SK-N-SH (cell line): ENCODE data around the gene TFEB. TPM values are rescaled to one million over a fixed set of nuclear protein-coding genes. Genes with fewer than 3 reads are reported as not detected.

Experiments
- CTCF ChIA-PET: fragments of 300-600, 350-600 bp; formaldehyde crosslinking; extraction: SDS; loops from one replicate; lab custom pipeline; 2021; lab: Yijun Ruan, JAX
- POLR2A ChIA-PET: fragments of 350-600 bp; sonication (Branson Sonifier 250); formaldehyde crosslinking; extraction: SDS; loops from one replicate; lab custom pipeline; 2020; ENCODE audit warnings: antibody characterized with exemption, inconsistent platforms; lab: Yijun Ruan, JAX
- DNase-seq: peaks from one replicate; pipeline ENCODE4 v3.0.0; 2012
- H2AFZ ChIP-seq: fragments of 200-600 bp; sonication (generic); 2 replicates; pipeline ENCODE4 v1.8.1; 2016; ENCODE audit warnings: antibody characterized with exemption, mild to moderate bottlenecking, low read depth
- H3F3A ChIP-seq: fragments of 200-600 bp; sonication (generic); replicated peaks from 2 replicates; pipeline ENCODE3; 2016; ENCODE audit warnings: antibody characterized with exemption, mild to moderate bottlenecking; ENCODE audit not compliant: insufficient read depth
- H3K27ac ChIP-seq, 2 experiments: fragments of 200-500 bp in 1 of 2; fragments of 200-600 bp in 1 of 2; sonication (Bioruptor generic) in 1 of 2; sonication (generic), shearing (Covaris generic) in 1 of 2; 2 replicates each; pipeline versions ENCODE4 v1.5.1 to v1.6.1; 2014 to 2016; ENCODE audit warnings: low read depth in 2 of 2, inconsistent platforms in 1 of 2, low read length in 1 of 2, mild to moderate bottlenecking in 1 of 2, mixed read lengths in 1 of 2
- H3K27me3 ChIP-seq: fragments of 200-600 bp; sonication (generic), shearing (Covaris generic); 2 replicates; pipeline ENCODE4 v1.6.1; 2016; ENCODE audit warnings: mixed run types; ENCODE audit not compliant: insufficient read depth
- H3K36me3 ChIP-seq, 2 experiments: fragments of 200-500 bp in 1 of 2; fragments of 200-600 bp in 1 of 2; sonication (Bioruptor generic) in 1 of 2; sonication (generic) in 1 of 2; replicated peaks in 1 of 2; 2 replicates each; pipeline versions ENCODE3 to v1.5.1; 2014 to 2016; ENCODE audit warnings: low read length in 1 of 2, mild to moderate bottlenecking in 1 of 2; ENCODE audit not compliant: insufficient read depth in 2 of 2, control insufficient read depth in 1 of 2
- H3K4me1 ChIP-seq, 2 experiments: fragments of 200-500 bp in 1 of 2; fragments of 200-600 bp in 1 of 2; sonication (Bioruptor generic) in 1 of 2; sonication (generic), shearing (Covaris generic) in 1 of 2; 2 replicates each; pipeline versions ENCODE4 v1.5.1 to v1.6.1; 2014 to 2016; ENCODE audit warnings: low read depth in 1 of 2, low read length in 1 of 2, mixed run types in 1 of 2; ENCODE audit not compliant: insufficient read depth in 2 of 2, control insufficient read depth in 1 of 2
- H3K4me2 ChIP-seq: fragments of 200-600 bp; sonication (generic), shearing (Covaris generic); 2 replicates; pipeline ENCODE4 v1.6.1; 2017; ENCODE audit warnings: mixed run types
- H3K4me3 ChIP-seq, 2 experiments: fragments of 200-500 bp in 1 of 2; fragments of 200-600 bp in 1 of 2; sonication (Bioruptor generic) in 1 of 2; sonication (generic), shearing (Covaris generic) in 1 of 2; 2 replicates each; pipeline versions ENCODE4 v1.5.1 to v1.8.1; 2014 to 2016; ENCODE audit warnings: low read depth in 2 of 2, inconsistent platforms in 1 of 2, low read length in 1 of 2, mild to moderate bottlenecking in 1 of 2, mixed read lengths in 1 of 2, moderate library complexity in 1 of 2
- H3K79me2 ChIP-seq: fragments of 200-600 bp; sonication (generic); 2 replicates; pipeline ENCODE4 v1.8.1; 2017; ENCODE audit warnings: mild to moderate bottlenecking; ENCODE audit not compliant: insufficient read depth
- H3K9ac ChIP-seq: fragments of 200-600 bp; sonication (generic); 2 replicates; pipeline ENCODE4 v1.6.1; 2017; ENCODE audit warnings: mixed run types
- H3K9me2 ChIP-seq: fragments of 200-600 bp; sonication (generic); 2 replicates; pipeline ENCODE4 v1.6.1; 2017; ENCODE audit warnings: mixed run types
- H3K9me3 ChIP-seq: fragments of 200-600 bp; sonication (generic); 2 replicates; pipeline ENCODE4 v1.6.1; 2017; ENCODE audit warnings: mixed run types, mild to moderate bottlenecking, moderate library complexity
- H4K20me1 ChIP-seq: fragments of 200-600 bp; sonication (generic); 2 replicates; pipeline ENCODE4 v1.6.1; 2017; ENCODE audit warnings: mild to moderate bottlenecking, mixed run types; ENCODE audit not compliant: insufficient read depth
- CHD2 ChIP-seq: fragments of 150-350 bp; IDR thresholded peaks from 2 replicates; pipeline ENCODE4 v1.6.1; 2018; ENCODE audit warnings: low read length; ENCODE audit not compliant: partially characterized antibody
- CTCF ChIP-seq: fragments of 200-600 bp; sonication (generic); IDR thresholded peaks from 2 replicates; pipeline ENCODE4 v1.6.1; 2017; ENCODE audit warnings: antibody characterized with exemption, mild to moderate bottlenecking, moderate library complexity
- ELF1 ChIP-seq: IDR thresholded peaks from 2 replicates; pipeline ENCODE4 v1.4.0; 2012
- EP300 ChIP-seq, 2 experiments: IDR thresholded peaks; 2 replicates each; pipeline versions ENCODE4 v1.4.0 to v1.6.1; 2012; ENCODE audit warnings: borderline replicate concordance in 1 of 2, low read depth in 1 of 2, low read length in 1 of 2
- FOSL2 ChIP-seq: IDR thresholded peaks from 2 replicates; pipeline ENCODE4 v1.4.0; 2012; ENCODE audit warnings: low read depth, mild to moderate bottlenecking, moderate library complexity, borderline replicate concordance
- FOXJ3 ChIP-seq: sonication (generic); formaldehyde crosslinking; IDR thresholded peaks from 2 replicates; pipeline ENCODE4 v1.5.1; 2020; ENCODE audit warnings: mild to moderate bottlenecking, missing genetic modification reagents
- FOXM1 ChIP-seq: IDR thresholded peaks from 2 replicates; pipeline ENCODE4 v1.4.0; 2012; ENCODE audit warnings: low read depth, mild to moderate bottlenecking
- GABPA ChIP-seq: IDR thresholded peaks from 2 replicates; pipeline ENCODE4 v1.4.0; 2012; ENCODE audit warnings: low read depth, mild to moderate bottlenecking
- IRF3 ChIP-seq: fragments of 150-350 bp; IDR thresholded peaks from 2 replicates; pipeline ENCODE4 v1.6.1; 2016; ENCODE audit warnings: mild to moderate bottlenecking, low read depth, low read length
- MAX ChIP-seq: IDR thresholded peaks from 2 replicates; pipeline ENCODE4 v1.4.0; 2012; ENCODE audit warnings: low read depth
- MEF2A ChIP-seq: IDR thresholded peaks from 2 replicates; pipeline ENCODE4 v1.4.0; 2012; ENCODE audit warnings: low read depth, borderline replicate concordance
- MXI1 ChIP-seq: IDR thresholded peaks from 2 replicates; pipeline ENCODE4 v1.6.1; 2012; ENCODE audit warnings: mild to moderate bottlenecking, low read depth, low read length, improper control_type of control experiment
- NFIC ChIP-seq: IDR thresholded peaks from 2 replicates; pipeline ENCODE4 v1.4.0; 2012; ENCODE audit warnings: borderline replicate concordance
- PBX3 ChIP-seq: IDR thresholded peaks from 2 replicates; pipeline ENCODE4; 2012
- POLR2AphosphoS5 ChIP-seq: IDR thresholded peaks from 2 replicates; pipeline ENCODE4 v1.6.1; 2012; ENCODE audit warnings: low read depth, low read length
- RAD21 ChIP-seq: IDR thresholded peaks from 2 replicates; pipeline ENCODE4 v1.6.1; 2012; ENCODE audit warnings: mild to moderate bottlenecking, low read length
- RXRA ChIP-seq: IDR thresholded peaks from 2 replicates; pipeline ENCODE4 v1.4.0; 2012; ENCODE audit warnings: low read depth, mild to moderate bottlenecking, borderline replicate concordance
- SIN3A ChIP-seq: IDR thresholded peaks from 2 replicates; pipeline ENCODE4 v1.6.1; 2012; ENCODE audit warnings: low read depth, mild to moderate bottlenecking, low read length, moderate library complexity, borderline replicate concordance
- SMC3 ChIP-seq: IDR thresholded peaks from 2 replicates; pipeline ENCODE4 v1.6.1; 2012; ENCODE audit warnings: low read depth, low read length, improper control_type of control experiment
- TAF1 ChIP-seq: IDR thresholded peaks from 2 replicates; pipeline ENCODE4 v1.6.1; 2012; ENCODE audit warnings: low read depth, mild to moderate bottlenecking, low read length, moderate library complexity, borderline replicate concordance
- TCF12 ChIP-seq: IDR thresholded peaks from 2 replicates; pipeline ENCODE4 v1.4.0; 2012
- USF2 ChIP-seq: fragments of 150-350 bp; IDR thresholded peaks from 2 replicates; pipeline ENCODE4 v1.6.1; 2017; ENCODE audit warnings: antibody characterized with exemption, low read length, low read depth, borderline replicate concordance
- YY1 ChIP-seq: IDR thresholded peaks from 2 replicates; pipeline ENCODE4 v1.4.0; 2012; ENCODE audit warnings: low read depth, mild to moderate bottlenecking
- ZBTB33 ChIP-seq: IDR thresholded peaks from 2 replicates; pipeline ENCODE4 v1.4.0; 2012; ENCODE audit warnings: low read depth, borderline replicate concordance
- WGBS: methylation state at CpG from one replicate; pipeline ENCODE4 v1.1.6; 2017; ENCODE audit warnings: low lambda C conversion rate; 5-methylcytosine and 5-hydroxymethylcytosine counted together
- polyA plus RNA-seq, 3 experiments: library from polyadenylated mRNA; depleted of rRNA; stranded (reverse); fragments of >200 nt; gene quantifications; 2 replicates each; pipeline ENCODE4 v1.2.3, GENCODE V29; 2012

Gene TFEB
- polyA plus RNA-seq (2012; rRNA removed): 6.2 and 6.7 TPM in 2 replicates
- polyA plus RNA-seq (2012; cell fraction: cytosol; rRNA removed): 2.8 and 4.4 TPM in 2 replicates
- 15.1 and 17.2 TPM in 2 replicates for polyA plus RNA-seq (2012; cell fraction: nucleus; rRNA removed)

GRCh38 chr6:41735427-41736185 is at the start of gene TFEB:
Gene TFEB (minus strand): TSS chr6:41735608. CDS start chr6:41691213, 44,395 bp downstream.
- CTCF ChIA-PET: interaction anchor here (0.6 to 6.4 kb wide), 28 partner anchors 7 to 367 kb away, joined by 3 to 53 read pairs (median 4); partner anchors contain the start of genes PRICKLE4 and TOMM6
- H3K27me3 ChIP-seq: no peaks in the 10 kb centered on the region
- peak within 1 kb of the TSS; percentile 93 for H3K4me2 ChIP-seq
- H3F3A ChIP-seq: peaks cover 10% of the 10 kb centered on the region
- POLR2A ChIA-PET: interaction anchor here (2.2 to 3.6 kb wide), 2 partner anchors 22 to 52 kb away, joined by 6 to 23 read pairs; partner anchors contain the start of gene TOMM6
- peak within 1 kb of the TSS; percentile 81 to 96; a peak in 3 of 4 replicates for H3K27ac ChIP-seq
- H4K20me1 ChIP-seq: no peaks in the 10 kb centered on the region
- DNase-seq: peak; percentile 96
- H3K9me3 ChIP-seq: no peaks in the 10 kb centered on the region
- peaks cover 29% of the 10 kb centered on the region for H3K79me2 ChIP-seq
- peak; percentile 12; the same call in 1 of the 2 replicates for TF ChIP-seq TCF12
- peak; percentile 74 for TF ChIP-seq CTCF
- peak; percentile 63 for TF ChIP-seq RAD21
- TF ChIP-seq FOXM1: no peak
- TF ChIP-seq POLR2AphosphoS5: no peak
- TF ChIP-seq ELF1: peak; percentile 63; the same call in 1 of the 2 replicates
- peak; percentile 47 for TF ChIP-seq PBX3
- TF ChIP-seq FOSL2: no peak
- 0 out of 2 replicates have a peak, but pooled peaks have one; percentile 58 for TF ChIP-seq MAX
- no peak for TF ChIP-seq NFIC
- TF ChIP-seq SMC3: peak; percentile 67
- TF ChIP-seq RXRA: no peak
- no peak for TF ChIP-seq IRF3
- no peak for TF ChIP-seq MEF2A
- peak; percentile 51; the same call in 1 of the 2 replicates for TF ChIP-seq GABPA
- TF ChIP-seq MXI1: peak; percentile 89
- TF ChIP-seq EP300 (IDR thresholded peaks at IDR 0.05; ENCODE audit: borderline replicate concordance in 1 of 2, low read depth in 1 of 2, low read length in 1 of 2): peak in 1 of 2 experiments; percentile 16; a peak in 1 of 4 replicates
- no peak for TF ChIP-seq USF2
- peak; percentile 63; the same call in 1 of the 2 replicates for TF ChIP-seq YY1
- TF ChIP-seq FOXJ3 (CRISPR knock-in tag): no peak
- 0 out of 2 replicates have a peak, but pooled peaks have one; percentile 44 for TF ChIP-seq ZBTB33
- TF ChIP-seq TAF1: 0 out of 2 replicates have a peak, but pooled peaks have one; percentile 37
- peak; percentile 96 for TF ChIP-seq SIN3A
- peak; percentile 89 for TF ChIP-seq CHD2
- peaks cover 24 to 32% of the 10 kb centered on the region in 2 experiments for H3K4me1 ChIP-seq
- peak within 1 kb of the TSS; percentile 58 for H3K9ac ChIP-seq
- peak within 1 kb of the TSS; percentile 58; the same call in 1 of the 2 replicates for H2AFZ ChIP-seq
- no peaks in the 10 kb centered on the region for H3K36me3 ChIP-seq
- no peaks in the 10 kb centered on the region for H3K9me2 ChIP-seq
- WGBS: 15% methylated on average over 20 of the region's 50 CpGs
- H3K4me3 ChIP-seq: peak within 1 kb of the TSS; percentile 71 to 72
